Liver (tissue), 9 donors: ENCODE results near the gene IDH3B. TPM values are rescaled to one million over a fixed set of nuclear protein-coding genes. Genes with fewer than 3 reads are reported as not detected.

ENCODE experiments used
- DNase-seq: peaks from one replicate; pipeline ENCODE4 v3.0.0-alpha.2; 2017; ENCODE audit warnings: low spot score
- H3K27ac ChIP-seq, 2 donors: one replicate each; pipeline ENCODE4 v1.7.0; 2013; ENCODE audit warnings: inconsistent platforms in 2 of 2, low read length in 2 of 2, control low read depth in 1 of 2, low read depth in 1 of 2, mild to moderate bottlenecking in 1 of 2
- H3K27me3 ChIP-seq, 4 donors: one replicate each; pipeline versions ENCODE4 v1.6.1 to v1.7.0; 2013; ENCODE audit warnings: low read length in 3 of 4, inconsistent platforms in 1 of 4, mild to moderate bottlenecking in 1 of 4, moderate library complexity in 1 of 4; ENCODE audit not compliant: control insufficient read depth in 4 of 4, insufficient read depth in 4 of 4
- H3K36me3 ChIP-seq, 4 donors: one replicate each; pipeline versions ENCODE4 v1.6.1 to v1.7.0; 2013; ENCODE audit warnings: low read length in 3 of 4, mild to moderate bottlenecking in 3 of 4, low read depth in 1 of 4, moderate library complexity in 1 of 4; ENCODE audit not compliant: control insufficient read depth in 4 of 4, insufficient read depth in 3 of 4
- H3K4me1 ChIP-seq, 4 donors: one replicate each; pipeline versions ENCODE4 v1.6.1 to v1.7.0; 2013; ENCODE audit warnings: low read length in 3 of 4, mild to moderate bottlenecking in 3 of 4, moderate library complexity in 1 of 4; ENCODE audit not compliant: control insufficient read depth in 4 of 4, insufficient read depth in 4 of 4
- H3K4me3 ChIP-seq, 3 donors: one replicate each; pipeline versions ENCODE4 v1.6.1 to v1.7.0; 2013; ENCODE audit warnings: low read length in 3 of 3, control low read depth in 1 of 3, low read depth in 1 of 3, mild to moderate bottlenecking in 1 of 3
- H3K9ac ChIP-seq, 2 donors: one replicate each; pipeline ENCODE4 v1.7.0; 2013; ENCODE audit warnings: low read length in 2 of 2, mild to moderate bottlenecking in 2 of 2, moderate library complexity in 2 of 2, control low read depth in 1 of 2, low read depth in 1 of 2
- H3K9me3 ChIP-seq, 4 donors: one replicate each; pipeline versions ENCODE4 v1.6.1 to v1.7.0; 2013; ENCODE audit warnings: low read length in 3 of 4; ENCODE audit not compliant: control insufficient read depth in 4 of 4
- ATF3 ChIP-seq: IDR thresholded peaks from 2 replicates; pipeline ENCODE4 v1.6.1; 2016; ENCODE audit warnings: antibody characterized with exemption
- CTCF ChIP-seq: fragments of 150-350 bp; IDR thresholded peaks from 2 replicates; pipeline ENCODE4 v1.5.1; 2017; ENCODE audit warnings: improper control_type of control experiment, low read depth, low read length; ENCODE audit not compliant: missing input control
- EGR1 ChIP-seq, 2 donors: IDR thresholded peaks; 2 replicates each; pipeline ENCODE4 v1.6.1; 2016 to 2018; ENCODE audit warnings: antibody characterized with exemption in 2 of 2, low read depth in 2 of 2
- FOXA1 ChIP-seq: IDR thresholded peaks from 2 replicates; pipeline ENCODE4 v1.6.1; 2016; ENCODE audit warnings: antibody characterized with exemption
- GABPA ChIP-seq, 2 donors: IDR thresholded peaks in 1 of 2; conservative IDR thresholded peaks in 1 of 2; 2 replicates each; pipeline ENCODE4 v1.6.1; 2016; ENCODE audit warnings: antibody characterized with exemption in 2 of 2, mild to moderate bottlenecking in 1 of 2, moderate library complexity in 1 of 2
- HNF4A ChIP-seq, 2 donors: conservative IDR thresholded peaks; 2 replicates each; pipeline ENCODE4 v1.6.1; 2016; ENCODE audit warnings: antibody characterized with exemption in 2 of 2, mild to moderate bottlenecking in 2 of 2
- HNF4G ChIP-seq: IDR thresholded peaks from 2 replicates; pipeline ENCODE4 v1.6.1; 2016; ENCODE audit warnings: antibody characterized with exemption
- JUND ChIP-seq, 2 donors: IDR thresholded peaks; 2 replicates each; pipeline ENCODE4 v1.6.1; 2016; ENCODE audit warnings: antibody characterized with exemption in 2 of 2
- RAD21 ChIP-seq, 2 donors: IDR thresholded peaks; 2 replicates each; pipeline ENCODE4 v1.6.1; 2016; ENCODE audit warnings: antibody characterized with exemption in 2 of 2, mild to moderate bottlenecking in 2 of 2
- REST ChIP-seq: IDR thresholded peaks from 2 replicates; pipeline ENCODE4 v1.6.1; 2016; ENCODE audit warnings: antibody characterized with exemption, mild to moderate bottlenecking
- SP1 ChIP-seq: IDR thresholded peaks from 2 replicates; pipeline ENCODE4 v1.6.1; 2018; ENCODE audit warnings: antibody characterized with exemption, mild to moderate bottlenecking
- WGBS: extraction: QIAGEN DNeasy Blood & Tissue Kit; methylation state at CpG from one replicate; pipeline ENCODE4 v1.1.7; 2013; 5-methylcytosine and 5-hydroxymethylcytosine counted together
- polyA plus RNA-seq, 2 donors: library from polyadenylated mRNA; stranded (reverse) in 1 of 2; unstranded in 1 of 2; fragments of 200-250 nt in 1 of 2; fragments of >200 nt in 1 of 2; fragmentation: Nextera tagmentation in 1 of 2; extraction: Ambion mirVana in 1 of 2; gene quantifications; one replicate each; pipeline versions ENCODE4 v1.2.1 to v1.2.3, GENCODE V29; 2013 to 2015
- total RNA-seq, 2 donors: library from RNA; depleted of rRNA; stranded (reverse); fragments of >200 nt; gene quantifications; one replicate each; pipeline ENCODE4 v1.2.3, GENCODE V29; 2014
- TF ChIP-seq, protein P1 (sequence below): IDR thresholded peaks from 2 replicates; pipeline ENCODE4 v1.6.1; 2016; ENCODE audit warnings: antibody characterized with exemption
- TF ChIP-seq, protein P2 (sequence below): IDR thresholded peaks from 2 replicates; pipeline ENCODE4 v1.6.1; 2016; ENCODE audit warnings: antibody characterized with exemption
- donor health status: healthy.
- donor health status: healthy.
- donor health status: healthy.
- donor health status: healthy.
- donor health status: healthy.

Gene IDH3B
- total and polyA plus RNA-seq, 4 donors: 34.3 to 68.6 (median 52.7) TPM

DNA sequence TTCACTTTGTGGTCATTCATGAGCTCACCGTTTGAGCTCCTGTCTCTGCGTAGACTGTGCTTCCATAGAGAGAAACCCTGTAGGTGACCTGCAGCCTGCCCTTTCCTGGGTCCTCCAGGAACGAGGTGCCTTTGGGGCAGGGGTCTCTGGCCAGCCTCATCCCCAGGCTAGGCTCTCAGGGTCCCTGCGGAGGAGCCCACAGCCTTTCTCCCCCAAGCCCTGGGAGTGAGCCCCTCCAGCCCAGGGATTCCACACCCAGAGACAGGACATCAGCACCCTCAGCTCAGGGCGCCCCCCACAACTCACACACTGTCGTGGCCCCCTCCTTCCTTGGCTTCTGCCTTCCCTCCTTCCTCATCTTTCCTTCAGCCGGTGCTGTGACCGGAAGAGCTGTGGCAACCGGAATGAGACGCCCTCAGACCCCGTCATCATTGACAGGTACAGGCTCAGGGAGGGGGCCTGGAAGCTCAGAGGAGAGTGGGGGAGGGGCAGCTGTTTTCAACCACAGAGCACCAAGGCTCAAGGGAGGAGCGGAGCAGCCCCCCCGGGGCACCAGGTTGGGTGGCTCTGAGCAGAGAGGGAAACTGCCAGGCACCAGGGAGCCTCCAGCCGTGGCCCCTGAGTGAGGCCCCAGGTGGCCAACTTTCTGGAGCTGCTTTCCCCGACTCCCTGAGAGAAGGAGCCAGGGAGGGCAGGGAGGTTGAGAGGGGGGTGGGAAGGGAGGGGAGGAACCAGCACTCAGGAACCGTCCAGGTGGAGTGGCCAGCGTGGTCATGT, 45.4 kb upstream of the IDH3B start:
- H3K27me3 ChIP-seq: peaks cover 0 to 7% (median 0%) of the 10 kb centered on the region in 4 donors
- H3K36me3 ChIP-seq: no peaks in the 10 kb centered on the region
- H3K4me1 ChIP-seq: no peaks in the 10 kb centered on the region
- H3K4me3 ChIP-seq: no peak overlapping the region
- H3K9ac ChIP-seq: no peak overlapping the region
- no peaks in the 10 kb centered on the region for H3K9me3 ChIP-seq
- DNase-seq: no peak
- TF ChIP-seq JUND (IDR thresholded peaks at IDR 0.05): no peak
- TF ChIP-seq EGR1 (IDR thresholded peaks at IDR 0.05; ENCODE audit: low read depth in 2 of 2): no peak
- no peak for TF ChIP-seq RAD21 (IDR thresholded peaks at IDR 0.05)
- no peak for TF ChIP-seq SP1
- H3K27ac ChIP-seq: no peak overlapping the region
- WGBS: 59% methylated on average over 17 of the region's 17 CpGs

DNA sequence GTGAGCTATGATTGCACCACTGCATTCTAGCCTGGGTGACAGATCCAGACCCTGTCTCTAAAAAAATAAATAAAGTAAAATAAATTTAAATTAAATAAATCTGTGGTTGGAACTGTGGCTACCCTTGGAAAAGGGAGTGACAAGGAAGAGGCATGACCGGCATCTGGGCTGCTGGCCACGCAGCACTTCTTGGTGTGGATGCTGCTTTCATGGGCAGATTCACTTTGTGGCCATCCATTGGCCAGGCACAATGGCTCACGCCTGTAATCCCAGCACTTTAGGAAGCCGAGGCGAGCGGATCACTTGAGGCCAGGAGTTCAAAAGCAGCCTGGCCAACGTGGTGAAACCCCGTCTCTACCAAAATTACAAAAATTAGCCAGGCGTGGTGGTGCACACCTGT, 44.6 kb upstream of the IDH3B start:
- Histone ChIP-seq H3K27ac (no peak overlapping the region), H3K36me3 (no peaks in the 10 kb centered on the region), H3K27me3 (peaks cover 0 to 7% (median 0%) of the 10 kb centered on the region in 4 donors), H3K4me3 (no peak overlapping the region), H3K4me1 (no peaks in the 10 kb centered on the region), H3K9ac (no peak overlapping the region), H3K9me3 (no peaks in the 10 kb centered on the region)
- no peak for DNase-seq
- WGBS: 88% methylated on average over 9 of the region's 9 CpGs
- TF ChIP-seq FOXA1 (no peak), GABPA (IDR thresholded peaks at IDR 0.05 in 1 of 2, conservative IDR thresholded peaks at IDR 0.05 in 1 of 2) (no peak), CTCF (no peak), HNF4A (conservative IDR thresholded peaks at IDR 0.05) (no peak), REST (no peak), ATF3 (no peak), JUND (IDR thresholded peaks at IDR 0.05) (no peak), RAD21 (IDR thresholded peaks at IDR 0.05) (no peak), SP1 (no peak), EGR1 (IDR thresholded peaks at IDR 0.05; ENCODE audit: low read depth in 2 of 2) (no peak), HNF4G (no peak)
- TF ChIP-seq, protein P1, sequence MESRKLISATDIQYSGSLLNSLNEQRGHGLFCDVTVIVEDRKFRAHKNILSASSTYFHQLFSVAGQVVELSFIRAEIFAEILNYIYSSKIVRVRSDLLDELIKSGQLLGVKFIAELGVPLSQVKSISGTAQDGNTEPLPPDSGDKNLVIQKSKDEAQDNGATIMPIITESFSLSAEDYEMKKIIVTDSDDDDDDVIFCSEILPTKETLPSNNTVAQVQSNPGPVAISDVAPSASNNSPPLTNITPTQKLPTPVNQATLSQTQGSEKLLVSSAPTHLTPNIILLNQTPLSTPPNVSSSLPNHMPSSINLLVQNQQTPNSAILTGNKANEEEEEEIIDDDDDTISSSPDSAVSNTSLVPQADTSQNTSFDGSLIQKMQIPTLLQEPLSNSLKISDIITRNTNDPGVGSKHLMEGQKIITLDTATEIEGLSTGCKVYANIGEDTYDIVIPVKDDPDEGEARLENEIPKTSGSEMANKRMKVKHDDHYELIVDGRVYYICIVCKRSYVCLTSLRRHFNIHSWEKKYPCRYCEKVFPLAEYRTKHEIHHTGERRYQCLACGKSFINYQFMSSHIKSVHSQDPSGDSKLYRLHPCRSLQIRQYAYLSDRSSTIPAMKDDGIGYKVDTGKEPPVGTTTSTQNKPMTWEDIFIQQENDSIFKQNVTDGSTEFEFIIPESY: no peak
- TF ChIP-seq, protein P2, sequence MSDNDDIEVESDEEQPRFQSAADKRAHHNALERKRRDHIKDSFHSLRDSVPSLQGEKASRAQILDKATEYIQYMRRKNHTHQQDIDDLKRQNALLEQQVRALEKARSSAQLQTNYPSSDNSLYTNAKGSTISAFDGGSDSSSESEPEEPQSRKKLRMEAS: no peak
